SK-N-MC (cell line): ENCODE data around the gene IMMT.

Source experiments
- EZH2 ChIP-seq: fragments of 200-600 bp; sonication (generic); IDR thresholded peaks from one replicate; pipeline ENCODE4 v1.6.1; 2017; ENCODE audit warnings: antibody characterized with exemption
- POLR2AphosphoS5 ChIP-seq: IDR thresholded peaks from 2 replicates; pipeline ENCODE4 v1.6.1; 2012; ENCODE audit warnings: mild to moderate bottlenecking, low read depth, low read length, borderline replicate concordance

DNA sequence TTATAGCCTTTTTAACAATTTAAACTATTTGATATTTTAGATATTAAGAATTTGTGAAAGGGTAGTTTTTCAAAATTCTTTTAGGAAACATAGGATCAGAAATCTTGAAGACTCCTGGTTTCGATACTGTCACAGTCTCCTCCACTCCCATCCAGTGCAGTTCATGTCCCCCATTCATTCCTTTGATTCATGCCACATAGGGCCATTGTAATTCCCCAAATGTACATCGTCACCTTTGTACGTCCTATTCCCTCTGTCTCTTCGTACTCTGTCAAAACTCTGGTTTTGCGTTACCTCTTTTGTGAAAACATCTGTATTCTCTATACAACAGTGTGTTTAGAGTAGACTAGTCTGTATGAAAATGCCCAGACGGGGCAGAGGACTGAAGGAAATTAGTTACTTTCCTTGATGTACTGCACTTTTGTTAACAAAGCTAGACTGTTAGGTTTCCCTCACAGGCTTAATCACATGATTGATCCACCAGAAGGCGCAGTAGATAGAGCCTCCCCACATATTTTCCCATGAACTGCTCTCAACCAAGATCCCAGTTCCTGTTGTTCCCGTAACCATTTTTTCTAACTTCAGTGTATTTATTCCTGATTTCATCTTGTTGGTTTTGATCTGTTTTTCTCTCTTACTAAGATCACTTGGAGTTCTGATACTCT, 6.5 kb upstream of the IMMT start:
- TF ChIP-seq EZH2 = no peak
- TF ChIP-seq POLR2AphosphoS5 = no peak
